IPS-NIHi7 (cell line): Measurements from ENCODE around the gene RAE1.

ENCODE experiments used
- DNase-seq: peaks from one replicate; pipeline ENCODE4 v3.0.0; 2012; ENCODE audit warnings: mixed read lengths; ENCODE audit errors: extremely low spot score

The RAE1 gene

GRCh38 chr20:57387945-57388371 lies 36.9 kb downstream of the RAE1 start:
- no peak for DNase-seq

- peak; percentile 83 for DNase-seq
These were observed 38.1 kb downstream of the RAE1 start for GRCh38 chr20:57388953-57389694.

- DNase-seq = no peak
These were observed 38.9 kb downstream of the RAE1 start for GRCh38 chr20:57389695-57390603.

GRCh38 chr20:57390604-57391438 lies 39.8 kb downstream of the RAE1 start, which contains the start of gene RBM38:
TSS of gene RBM38 (plus strand) at chr20:57391396. CDS start at chr20:57391582, 186 bp downstream.
- DNase-seq = peak; percentile 94

- peak; percentile 63 for DNase-seq
These were observed 40.6 kb downstream of the RAE1 start for GRCh38 chr20:57391439-57392301.

GRCh38 chr20:57392512-57393271 lies 41.6 kb downstream of the RAE1 start:
- DNase-seq = no peak

GRCh38 chr20:57393321-57394120 lies 42.5 kb downstream of the RAE1 start:
- DNase-seq = no peak

GRCh38 chr20:57394121-57395082 lies 43.3 kb downstream of the RAE1 start:
- no peak for DNase-seq

GRCh38 chr20:57395111-57395966 lies 44.3 kb downstream of the RAE1 start:
- DNase-seq = peak; percentile 49

GRCh38 chr20:57396212-57396983 lies 45.3 kb downstream of the RAE1 start:
- DNase-seq = no peak

GRCh38 chr20:57396984-57397692 lies 46.1 kb downstream of the RAE1 start:
- DNase-seq = no peak

GRCh38 chr20:57397693-57398108 lies 46.6 kb downstream of the RAE1 start:
- no peak for DNase-seq

- no peak for DNase-seq
These were observed 47.3 kb downstream of the RAE1 start for GRCh38 chr20:57398231-57398821.

- DNase-seq = no peak
These were observed 48.0 kb downstream of the RAE1 start for GRCh38 chr20:57398901-57399535.
